Right lobe of liver (tissue), 4 donors: Measurements from ENCODE around the gene MBOAT2.

Source experiments
- CTCF ChIP-seq, 4 donors: fragments of 200-600 bp in 3 of 4; fragments of 450-650 bp in 1 of 4; IDR thresholded peaks; one replicate each; pipeline versions ENCODE4 v1.5.1 to v1.8.0; 2016 to 2022; ENCODE audit warnings: antibody characterized with exemption in 4 of 4, mild to moderate bottlenecking in 2 of 4
- POLR2A ChIP-seq: fragments of 450-650 bp; IDR thresholded peaks from one replicate; pipeline ENCODE4 v1.6.1; 2017; ENCODE audit warnings: antibody characterized with exemption, mild to moderate bottlenecking
- donor health status: DM: no; HTN: no; CAD: no.
- donor health status: DM: no; HTN: no; CAD: no.
- donor health status: DM: no; HTN: yes; CAD: no.

- TF ChIP-seq CTCF (IDR thresholded peaks at IDR 0.05) (no peak), POLR2A (no peak)
These were observed 196.4 kb downstream of the MBOAT2 start for GRCh38 chr2:8806885-8807704.
